HEK293T (cell line): ENCODE results near the gene SLC2A4.

Source experiments
- ARNT ChIP-seq: fragments of 450-650 bp; IDR thresholded peaks from 2 replicates; pipeline ENCODE4 v1.6.1; 2017; ENCODE audit warnings: mild to moderate bottlenecking
- ELF4 ChIP-seq: fragments of 450-650 bp; IDR thresholded peaks from 2 replicates; pipeline ENCODE4 v1.6.1; 2017; ENCODE audit warnings: antibody characterized with exemption
- FOXA1 ChIP-seq: fragments of 450-650 bp; IDR thresholded peaks from 2 replicates; pipeline ENCODE4 v1.6.1; 2016; ENCODE audit warnings: mild to moderate bottlenecking
- FOXK2 ChIP-seq: fragments of 450-650 bp; IDR thresholded peaks from 2 replicates; pipeline ENCODE4 v1.6.1; 2016; ENCODE audit warnings: mild to moderate bottlenecking
- L3MBTL2 ChIP-seq: fragments of 450-650 bp; conservative IDR thresholded peaks from 2 replicates; pipeline ENCODE4 v1.6.1; 2016; ENCODE audit warnings: mild to moderate bottlenecking
- LEF1 ChIP-seq: fragments of 450-650 bp; IDR thresholded peaks from 2 replicates; pipeline ENCODE4 v1.6.1; 2017; ENCODE audit warnings: mild to moderate bottlenecking, borderline replicate concordance
- PKNOX1 ChIP-seq: fragments of 450-650 bp; IDR thresholded peaks from 2 replicates; pipeline ENCODE4 v1.6.1; 2016

GRCh38 chr17:7246779-7247178, 34.7 kb upstream of the SLC2A4 start:
- no peak for TF ChIP-seq FOXA1
- no peak for TF ChIP-seq PKNOX1
- TF ChIP-seq ELF4, result no peak
- no peak for TF ChIP-seq ARNT
- no peak for TF ChIP-seq L3MBTL2
- TF ChIP-seq LEF1, result no peak
- TF ChIP-seq FOXK2, result no peak
